ENCODE data around the gene GNAO1.

GRCh38 chr16:56286809-56287208 is 95.5 kb downstream of the GNAO1 start:
- no peak for TF ChIP-seq CTCF (IDR thresholded peaks at IDR 0.05)
- TF ChIP-seq EZH2 (IDR thresholded peaks at IDR 0.05), result no peak
- no peak for TF ChIP-seq EZH2phosphoT487 (IDR thresholded peaks at IDR 0.05)

Data from neural progenitor cell (in vitro differentiated cells).